Stimulated activated CD4-positive, alpha-beta T cell treated with anti-CD3 and anti-CD28 coated beads, TNF-alpha, amount 100 ng/mL, for 48 hours (primary cell): ENCODE results near the gene MED16.

Experiments
- DNase-seq, 3 donors: peaks; one replicate each; pipeline ENCODE4 v3.0.0-alpha.2; 2020; ENCODE audit warnings: low read depth in 3 of 3

The MED16 gene

DNA sequence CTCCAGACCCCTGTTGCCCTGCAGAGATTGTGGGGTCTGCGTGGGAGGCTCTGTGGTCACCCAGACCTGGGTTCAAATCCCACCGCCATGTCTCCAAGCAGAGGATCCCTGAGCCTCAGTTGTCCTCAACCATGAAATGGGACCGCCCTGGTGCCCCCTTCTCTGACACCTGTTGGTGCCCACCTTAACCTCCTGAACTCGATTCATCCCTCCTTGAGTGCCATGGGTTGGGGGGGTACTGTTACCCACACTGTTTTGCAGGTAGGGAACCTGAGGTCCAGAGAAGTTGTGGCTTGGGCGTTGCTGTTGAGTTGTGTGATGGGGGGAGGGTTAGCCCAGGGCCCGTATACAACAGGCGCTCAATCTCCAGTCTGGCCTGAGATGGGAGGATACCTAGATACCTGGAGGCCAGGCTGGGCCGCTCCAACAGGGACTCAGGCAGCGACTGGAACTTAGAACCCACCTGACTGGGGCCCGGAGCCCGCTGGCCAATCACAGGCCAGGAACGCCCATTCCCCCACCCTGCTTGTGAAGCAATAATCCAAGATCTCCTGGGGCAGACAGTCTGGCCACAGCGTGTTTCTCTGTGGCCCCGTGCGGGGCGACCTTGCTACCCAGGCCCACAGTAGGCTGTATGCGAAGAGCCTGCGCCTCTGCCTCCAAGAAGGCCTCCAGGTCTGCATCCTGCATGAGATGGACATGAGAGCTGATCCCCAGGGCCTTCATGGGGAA lies 35.6 kb upstream of the MED16 start:
- DNase-seq = no peak

DNA sequence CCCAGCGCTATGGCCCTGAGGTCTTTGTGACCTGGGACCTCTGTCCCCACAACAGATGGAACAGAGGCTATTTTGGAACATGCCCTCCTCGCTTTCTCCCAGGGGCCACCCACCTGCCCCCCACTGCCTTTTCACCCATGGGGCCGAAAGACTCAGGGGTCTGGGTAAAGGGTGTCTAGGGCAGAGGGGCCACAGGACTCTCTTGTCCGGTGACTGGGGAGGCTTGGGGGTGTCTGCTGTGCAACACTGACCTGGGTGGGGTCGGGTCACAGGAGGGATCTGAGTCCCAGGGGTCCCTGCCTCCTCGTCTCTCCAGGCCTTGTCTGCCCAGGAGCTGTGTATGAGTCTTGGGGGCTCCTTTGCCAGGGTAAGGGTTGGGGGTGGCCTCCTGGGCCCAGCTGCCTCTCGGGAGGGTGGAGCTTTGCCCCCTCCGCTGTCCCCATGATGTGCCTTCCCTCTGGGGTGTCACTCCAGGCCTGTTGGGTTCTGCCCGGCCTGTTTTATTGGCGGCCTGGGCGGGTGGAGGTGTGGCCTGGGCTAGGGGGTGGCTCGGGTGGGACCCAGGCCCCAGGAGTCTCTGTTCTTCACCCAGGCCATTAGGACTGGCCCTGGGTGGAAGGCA lies 34.9 kb upstream of the MED16 start:
- DNase-seq = no peak

DNA sequence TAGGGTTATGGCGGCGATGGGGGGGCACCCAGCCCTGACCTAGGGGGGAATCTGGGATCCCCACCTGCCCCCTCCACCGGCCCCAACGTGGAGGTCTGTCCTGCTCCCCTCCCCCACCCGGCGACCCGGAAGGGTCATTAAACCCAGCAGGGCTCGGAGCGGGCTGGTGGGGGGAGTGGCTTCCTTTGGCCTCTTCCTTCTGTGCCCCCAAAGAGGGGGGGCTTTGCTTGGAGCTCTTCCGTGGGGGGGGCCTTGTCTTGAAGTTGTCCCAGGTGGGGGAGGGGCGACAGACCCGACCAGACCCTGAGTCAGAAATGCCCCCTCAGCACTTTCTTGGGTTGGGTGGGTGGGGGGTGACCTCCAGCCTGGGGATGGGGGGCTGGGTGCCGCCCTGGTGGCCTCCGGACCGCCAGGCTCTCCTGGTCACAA lies 34.4 kb upstream of the MED16 start:
- no peak for DNase-seq

DNA sequence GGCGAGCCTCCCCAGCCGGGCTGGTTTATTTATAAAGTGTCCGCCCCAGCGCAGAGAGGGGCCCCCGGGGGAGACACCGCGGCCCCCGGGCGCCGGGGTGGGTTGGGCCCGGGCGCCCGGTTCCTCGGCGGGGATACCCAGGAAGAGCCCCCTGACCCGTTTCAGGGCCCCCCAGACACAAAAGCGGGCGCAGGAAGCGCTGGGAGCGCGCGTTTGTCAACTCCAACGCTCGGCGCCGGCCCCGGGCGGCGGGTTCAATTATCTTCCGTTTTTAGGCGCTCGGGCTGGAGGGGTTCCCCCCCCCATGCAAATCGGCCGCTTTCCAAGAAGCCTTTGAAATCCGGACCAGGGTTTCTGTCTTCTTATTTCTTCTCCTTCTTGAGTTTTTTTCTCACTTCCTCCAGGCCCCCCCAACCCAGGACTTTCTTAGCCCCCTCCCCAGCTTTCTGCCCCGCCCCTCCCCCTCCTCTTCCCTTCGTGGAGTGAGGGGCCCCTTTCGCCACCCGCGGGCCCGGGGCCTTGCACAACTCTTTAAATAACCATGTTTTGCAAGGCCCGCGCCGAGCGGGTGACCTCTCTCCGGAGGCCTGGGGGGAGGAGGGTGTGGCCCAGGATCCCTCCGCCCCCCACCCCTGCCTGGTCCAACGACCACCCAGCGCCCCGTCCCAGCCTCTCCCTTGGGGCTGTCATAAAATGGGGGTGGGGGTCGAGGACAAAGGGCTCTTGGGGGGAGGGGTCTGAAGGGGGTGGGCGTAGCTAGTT lies 33.8 kb upstream of the MED16 start:
- DNase-seq = peak in 1 of 3 donors; percentile 53

DNA sequence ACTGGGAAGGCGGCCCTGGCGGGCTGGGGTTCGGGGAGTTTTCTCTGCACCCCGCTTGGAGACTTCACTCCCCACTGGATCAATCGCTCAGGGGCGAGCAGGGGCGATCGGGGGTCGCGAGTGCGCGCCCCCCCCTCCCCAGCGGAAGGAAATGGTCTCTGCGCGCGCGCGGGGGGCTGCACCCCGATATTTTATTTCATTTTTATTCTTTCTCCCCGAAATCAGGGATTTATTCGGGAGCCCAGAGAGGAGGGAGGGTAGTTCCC lies 33.3 kb upstream of the MED16 start:
- DNase-seq = no peak

DNA sequence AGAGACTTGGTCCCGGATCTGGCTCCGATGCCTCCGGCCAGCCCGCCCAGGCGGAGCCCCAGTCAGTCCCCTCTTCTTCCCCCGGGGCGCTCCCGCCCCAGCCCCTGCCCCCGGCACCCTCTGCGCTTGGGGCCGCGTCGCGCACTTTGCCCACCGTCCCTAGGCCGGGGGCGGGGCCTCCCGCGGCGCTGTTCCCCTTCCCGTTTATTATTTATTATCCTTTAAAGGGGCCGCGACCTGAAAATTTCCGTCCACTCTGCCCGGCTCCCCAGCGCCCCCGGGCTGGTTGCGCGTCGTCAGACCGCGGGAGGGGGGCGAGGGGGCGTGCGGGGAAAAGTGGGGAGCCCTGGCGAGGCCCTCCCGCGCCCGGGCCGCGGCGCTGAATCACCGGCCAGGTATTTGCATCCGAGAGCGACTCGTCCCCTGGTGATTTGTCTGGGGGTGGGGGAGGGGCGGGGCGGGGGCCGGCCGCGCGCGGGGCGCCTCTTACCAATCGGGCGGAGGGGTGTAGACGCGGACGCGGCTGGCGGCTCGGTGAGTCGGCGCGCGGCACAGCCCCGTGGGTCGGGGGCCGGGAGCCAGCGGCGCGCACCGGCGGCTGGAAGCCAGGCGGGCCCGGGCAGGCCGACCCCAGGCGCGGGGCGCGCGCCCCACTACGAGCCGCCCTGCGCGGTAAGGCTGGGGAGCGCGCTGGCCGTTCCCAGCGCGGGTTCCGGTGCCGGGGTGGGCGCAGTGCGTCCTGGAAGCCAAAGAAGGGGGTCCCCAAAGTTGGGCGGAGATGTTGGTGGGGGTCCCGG lies 32.7 kb upstream of the MED16 start, which contains the start of gene ARID3A:
Gene ARID3A (plus strand): TSS at position 510 of the 797 bp plus-strand sequence. CDS start 3,494 bp downstream, outside the sequence.
- DNase-seq = peak in 1 of 3 donors; percentile 70

DNA sequence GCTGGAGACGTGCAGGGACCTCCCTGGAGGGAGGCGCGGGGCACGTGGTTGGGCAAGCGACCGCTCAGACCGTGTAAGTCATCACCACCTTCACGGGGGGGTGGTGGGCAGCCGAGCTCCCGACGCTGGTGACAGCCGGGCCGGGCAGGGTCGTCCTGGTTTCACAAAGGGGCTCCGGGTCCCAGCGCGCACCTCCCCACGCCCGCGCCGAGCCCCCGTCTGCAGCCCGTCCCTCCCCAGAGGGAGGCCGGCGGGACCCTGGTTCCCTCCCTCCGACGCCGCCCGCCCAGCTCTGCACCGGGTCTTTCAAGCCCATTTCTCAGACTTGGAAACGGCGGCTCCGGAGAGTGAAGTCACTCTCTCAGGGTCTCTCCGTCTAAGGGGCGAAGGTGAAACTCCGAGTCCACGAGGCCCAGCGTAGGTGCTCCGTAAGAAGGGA lies 32.1 kb upstream of the MED16 start:
- peak in 1 of 3 donors; percentile 64 for DNase-seq

DNA sequence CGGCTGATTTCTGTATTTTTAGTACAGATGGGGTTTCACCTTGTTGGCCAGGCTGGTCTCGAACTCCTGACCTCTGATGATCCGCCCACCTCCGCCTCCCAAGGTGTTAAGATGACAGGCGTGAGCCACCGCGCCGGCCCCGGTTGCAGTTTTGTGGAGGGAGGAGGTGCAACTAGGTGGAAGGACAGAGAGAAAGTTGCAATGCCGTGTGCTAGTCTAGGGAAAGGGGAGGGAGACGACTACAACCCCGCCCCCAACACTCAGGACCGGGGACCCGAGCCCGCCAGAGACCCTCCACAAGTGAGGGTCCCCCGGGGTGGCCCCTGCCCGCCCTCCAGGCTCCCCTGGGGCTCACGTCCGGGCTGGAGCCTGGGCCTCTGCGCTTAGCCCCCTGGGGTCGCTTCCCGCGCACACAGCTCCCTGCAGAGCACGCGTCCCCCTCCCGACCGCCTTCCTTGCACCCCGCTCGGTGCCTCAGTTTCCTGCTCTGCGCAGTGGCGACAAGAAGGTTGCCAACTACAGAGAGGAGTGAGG lies 31.6 kb upstream of the MED16 start:
- peak in 1 of 3 donors; percentile 46 for DNase-seq

DNA sequence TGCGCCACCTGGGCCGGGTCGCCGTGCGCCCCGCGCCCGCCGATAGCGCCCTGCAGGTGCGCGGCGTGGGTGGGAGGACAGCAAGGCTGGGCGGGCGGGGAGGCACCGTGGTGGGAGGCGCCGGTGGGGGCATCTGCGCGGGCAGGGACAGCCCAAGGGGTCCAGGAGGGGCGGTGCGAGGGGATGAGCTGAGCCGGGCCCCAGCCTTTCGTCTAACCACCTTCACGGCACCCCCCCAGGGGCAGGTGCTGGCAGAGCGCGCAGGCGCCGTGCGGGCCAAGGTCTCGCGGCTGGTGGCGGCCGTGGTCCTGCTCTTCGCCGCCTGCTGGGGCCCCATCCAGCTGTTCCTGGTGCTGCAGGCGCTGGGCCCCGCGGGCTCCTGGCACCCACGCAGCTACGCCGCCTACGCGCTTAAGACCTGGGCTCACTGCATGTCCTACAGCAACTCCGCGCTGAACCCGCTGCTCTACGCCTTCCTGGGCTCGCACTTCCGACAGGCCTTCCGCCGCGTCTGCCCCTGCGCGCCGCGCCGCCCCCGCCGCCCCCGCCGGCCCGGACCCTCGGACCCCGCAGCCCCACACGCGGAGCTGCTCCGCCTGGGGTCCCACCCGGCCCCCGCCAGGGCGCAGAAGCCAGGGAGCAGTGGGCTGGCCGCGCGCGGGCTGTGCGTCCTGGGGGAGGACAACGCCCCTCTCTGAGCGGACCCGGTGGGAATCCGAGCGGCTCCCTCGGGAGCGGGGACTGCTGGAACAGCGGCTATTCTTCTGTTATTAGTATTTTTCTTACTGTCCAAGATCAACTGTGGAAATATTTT lies 27.3 kb upstream of the MED16 start:
- DNase-seq = peak in 1 of 3 donors; percentile 70

DNA sequence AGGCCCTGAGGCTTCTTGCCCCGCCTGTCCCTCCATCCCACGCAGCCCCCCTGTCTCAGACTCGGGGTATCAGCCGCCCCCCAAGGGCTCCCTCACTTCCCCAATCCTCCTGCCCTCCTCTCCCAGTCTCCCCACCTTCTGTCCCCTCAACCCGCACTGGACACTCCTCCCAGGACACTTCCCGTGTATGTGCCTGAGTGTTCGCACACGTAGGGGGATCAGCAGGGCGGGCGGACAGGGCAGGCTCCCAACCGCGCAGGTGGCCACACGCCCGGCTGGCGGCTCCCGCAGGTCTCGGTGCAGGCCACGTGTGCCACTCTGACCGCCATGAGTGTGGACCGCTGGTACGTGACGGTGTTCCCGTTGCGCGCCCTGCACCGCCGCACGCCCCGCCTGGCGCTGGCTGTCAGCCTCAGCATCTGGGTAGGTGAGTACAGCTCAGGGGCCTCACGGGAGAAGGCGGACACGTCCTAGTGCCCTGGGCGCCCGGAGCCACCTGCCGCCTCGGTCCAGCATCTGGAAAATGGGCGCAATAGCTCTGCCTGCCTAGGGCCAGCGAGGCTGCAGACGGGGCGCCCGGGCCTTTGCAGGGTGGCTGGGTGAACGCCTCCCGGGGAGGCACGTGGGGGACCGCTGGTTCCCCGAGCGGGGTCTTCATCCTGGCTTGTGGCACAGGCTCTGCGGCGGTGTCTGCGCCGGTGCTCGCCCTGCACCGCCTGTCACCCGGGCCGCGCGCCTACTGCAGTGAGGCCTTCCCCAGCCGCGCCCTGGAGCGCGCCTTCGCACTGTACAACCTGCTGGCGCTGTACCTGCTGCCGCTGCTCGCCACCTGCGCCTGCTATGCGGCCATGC lies 26.4 kb upstream of the MED16 start:
- peak in 1 of 3 donors; percentile 44 for DNase-seq

DNA sequence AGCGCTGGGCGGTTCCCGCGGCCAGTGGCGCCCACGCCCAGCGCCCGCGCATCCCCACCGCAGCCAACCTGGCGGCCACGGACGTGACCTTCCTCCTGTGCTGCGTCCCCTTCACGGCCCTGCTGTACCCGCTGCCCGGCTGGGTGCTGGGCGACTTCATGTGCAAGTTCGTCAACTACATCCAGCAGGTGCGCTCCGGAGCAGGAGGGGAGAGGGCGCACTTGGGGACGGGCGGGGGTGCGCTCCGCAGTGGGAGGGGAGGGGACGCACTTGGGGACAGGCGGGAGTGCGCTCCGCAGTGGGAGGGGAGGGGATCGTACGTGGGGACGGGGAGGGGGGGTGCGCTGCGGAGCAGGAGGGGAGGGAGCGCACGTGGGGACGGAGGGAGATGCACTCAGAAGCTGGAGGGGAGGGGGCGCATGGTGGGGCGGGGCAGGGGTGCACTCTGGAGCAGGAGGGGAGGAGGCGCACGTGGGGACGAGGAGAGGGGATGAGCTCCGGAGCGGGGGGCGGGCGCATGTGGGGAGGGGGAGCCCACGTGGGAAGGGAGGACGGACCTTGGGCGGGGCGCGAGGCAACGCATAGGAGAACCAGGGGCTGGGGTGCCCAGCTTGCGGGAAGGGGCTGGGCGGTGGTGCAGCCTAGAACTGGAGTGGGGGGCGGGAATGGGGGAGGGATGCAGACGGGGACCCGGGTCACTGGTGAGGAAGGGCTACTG lies 25.7 kb upstream of the MED16 start:
- peak in 1 of 3 donors; percentile 52 for DNase-seq

DNA sequence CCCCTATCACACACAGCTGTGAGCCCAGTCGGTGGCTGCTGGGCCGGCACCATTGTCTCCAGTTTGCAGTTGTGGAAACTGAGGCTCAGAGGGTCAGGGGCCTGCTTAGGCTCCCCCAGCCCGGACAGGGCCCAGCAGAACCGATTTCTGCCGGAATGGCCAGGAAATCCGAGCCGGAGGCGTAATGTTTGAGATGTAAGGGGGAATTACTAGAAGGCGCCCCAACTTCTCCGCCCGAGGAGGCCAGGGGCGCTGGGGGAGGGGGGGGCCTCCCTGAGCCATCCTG lies 25.1 kb upstream of the MED16 start:
- DNase-seq = no peak

DNA sequence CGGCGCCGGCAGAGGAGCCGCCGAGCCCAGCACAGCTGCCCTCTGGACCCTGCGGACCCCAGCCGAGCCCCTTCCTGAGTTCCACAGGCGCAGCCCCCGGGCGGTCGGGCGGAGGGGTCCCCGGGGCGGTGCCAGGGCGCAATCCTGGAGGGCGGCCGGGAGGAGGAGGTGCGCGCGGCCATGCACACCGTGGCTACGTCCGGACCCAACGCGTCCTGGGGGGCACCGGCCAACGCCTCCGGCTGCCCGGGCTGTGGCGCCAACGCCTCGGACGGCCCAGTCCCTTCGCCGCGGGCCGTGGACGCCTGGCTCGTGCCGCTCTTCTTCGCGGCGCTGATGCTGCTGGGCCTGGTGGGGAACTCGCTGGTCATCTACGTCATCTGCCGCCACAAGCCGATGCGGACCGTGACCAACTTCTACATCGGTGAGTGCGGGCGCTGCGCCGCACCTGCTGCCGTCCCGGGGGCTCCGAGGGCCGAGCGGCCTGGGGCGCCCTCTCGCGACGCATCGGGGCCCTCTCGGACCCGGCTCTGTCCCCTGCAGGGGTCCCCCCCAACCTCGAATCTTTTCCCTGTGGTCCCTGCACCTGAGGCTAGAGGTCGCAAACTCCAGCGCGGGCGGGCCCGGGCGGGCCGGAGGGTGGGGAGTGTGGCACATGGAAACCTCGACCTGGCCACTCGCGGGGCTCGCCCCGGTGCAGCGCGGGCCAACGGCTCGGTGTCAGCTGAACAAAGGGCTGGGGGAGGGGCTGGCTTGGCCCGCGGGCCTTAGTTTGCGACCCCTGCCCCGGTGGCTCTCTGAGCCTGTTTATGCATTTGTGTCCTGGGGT lies 24.6 kb upstream of the MED16 start, which contains the start of gene KISS1R:
Gene KISS1R (plus strand): TSS at position 11 of the 829 bp plus-strand sequence. CDS start 170 bp downstream, at position 181.
- DNase-seq = peak in 1 of 3 donors; percentile 36

DNA sequence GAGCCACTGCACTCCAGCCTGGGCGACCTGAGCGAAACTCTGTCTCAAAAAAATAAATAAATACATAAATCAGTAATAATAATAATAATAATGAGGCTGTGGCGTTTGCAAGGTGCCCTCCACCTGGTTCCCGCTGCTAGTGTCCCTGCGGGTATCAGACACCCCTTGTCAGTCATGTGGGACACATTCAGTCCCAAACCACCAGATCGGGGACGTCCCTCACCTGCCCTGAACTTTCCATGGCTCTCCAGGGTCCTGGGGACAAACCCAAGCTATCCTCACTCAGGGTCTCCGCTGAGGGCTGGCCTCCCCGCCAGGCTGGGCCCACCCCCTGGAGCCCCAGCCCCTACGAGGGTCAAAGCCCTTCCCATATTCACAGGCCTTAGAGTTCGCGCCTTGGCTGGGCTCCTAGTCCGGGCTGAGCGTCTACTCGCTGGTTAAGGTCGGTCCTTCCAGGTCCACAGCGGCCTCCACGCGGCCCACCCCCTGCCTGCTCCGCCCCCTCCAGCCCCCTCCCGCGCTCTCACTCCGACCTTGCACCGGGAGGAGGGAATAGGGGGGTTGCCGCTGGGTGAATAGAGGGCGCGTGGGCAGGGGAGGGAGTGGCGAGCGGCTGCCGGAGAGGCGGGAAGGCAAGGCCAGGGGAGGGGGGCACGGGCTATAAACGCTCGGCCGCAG lies 23.8 kb upstream of the MED16 start:
- DNase-seq = peak in 1 of 3 donors; percentile 58

DNA sequence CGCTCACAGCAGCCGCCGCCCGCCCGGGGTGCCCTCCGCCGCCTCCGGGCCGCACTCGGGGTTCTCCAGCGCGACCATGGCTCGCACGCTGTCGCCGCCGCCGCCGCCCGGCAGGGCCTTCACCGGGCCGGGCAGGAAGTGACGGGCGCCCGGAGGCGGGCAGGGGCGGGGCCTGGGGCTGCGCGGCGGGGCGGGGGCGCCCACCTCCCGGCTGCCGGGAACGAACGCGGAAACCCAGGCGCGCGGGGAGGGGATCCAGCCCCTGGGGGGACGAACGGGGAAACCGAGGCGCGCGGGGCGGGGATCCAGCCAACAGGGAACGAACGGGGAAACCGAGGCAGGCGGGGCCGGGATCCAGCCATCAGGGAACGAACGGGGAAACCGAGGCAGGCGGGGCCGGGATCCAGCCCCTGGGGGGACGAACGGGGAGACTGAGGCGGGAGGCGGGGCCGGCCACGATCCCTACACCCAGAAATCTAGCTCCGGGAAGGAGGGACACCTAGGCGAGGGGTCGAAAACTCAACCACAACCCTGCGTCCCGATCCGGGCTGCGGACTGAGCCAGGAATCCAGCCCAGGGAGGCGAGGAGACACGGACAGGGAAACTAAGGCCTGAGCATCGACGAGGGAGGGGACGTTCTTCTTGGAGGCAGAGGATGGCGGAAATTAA lies 20.2 kb upstream of the MED16 start, which contains the start of gene R3HDM4:
Gene R3HDM4 (minus strand): TSS at position 140 of the 669 bp plus-strand sequence. CDS start 62 bp downstream, at position 78.
- peak in 2 of 3 donors; percentile 66 to 84 for DNase-seq

DNA sequence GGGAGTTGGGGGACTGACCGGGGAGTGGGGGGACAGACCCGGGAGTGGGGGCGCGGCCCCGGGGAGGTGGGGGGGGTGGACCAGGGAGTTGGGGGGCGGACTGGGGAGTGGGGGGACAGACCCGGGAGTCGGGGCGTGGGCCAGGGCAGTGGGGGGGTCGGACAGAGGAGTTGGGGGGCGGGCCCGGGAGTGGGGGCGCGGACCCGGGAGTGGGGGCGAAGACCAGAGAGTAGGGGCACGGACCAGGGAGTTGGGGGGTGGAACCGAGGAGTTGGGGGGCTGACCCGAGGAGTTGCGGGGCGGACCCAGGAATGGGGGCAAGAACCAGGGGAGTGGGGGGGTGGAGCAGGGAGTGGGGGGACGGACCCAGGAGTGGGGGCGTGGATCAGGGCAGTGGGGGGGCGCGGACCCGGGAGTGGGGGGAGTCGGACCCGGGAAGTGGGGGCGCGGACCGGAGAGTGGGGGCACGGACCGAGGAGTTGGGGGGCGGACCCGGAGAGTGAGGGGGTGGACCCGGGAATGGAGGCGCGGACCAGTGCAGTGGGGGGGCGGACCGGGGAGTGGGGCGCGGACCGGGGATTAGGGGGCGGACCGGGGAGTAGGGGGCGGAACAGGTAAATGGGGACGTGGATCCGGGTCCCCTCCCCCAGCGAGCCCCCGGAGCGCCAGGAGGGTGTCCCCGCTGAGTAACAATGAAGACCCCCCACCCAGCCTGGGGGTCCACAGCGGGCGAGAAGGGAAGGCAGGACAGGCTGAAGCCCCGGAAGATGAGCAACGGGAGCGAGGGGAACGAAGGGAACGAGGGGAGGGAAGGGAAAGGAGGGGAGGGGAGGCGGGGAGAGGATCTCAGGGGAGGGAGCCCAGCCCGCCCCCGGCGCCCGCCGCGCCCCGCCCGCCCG lies 19.4 kb upstream of the MED16 start:
- no peak for DNase-seq
